H1 (cell line): ENCODE measurements around the gene HTR3E. TPM values are rescaled to one million over a fixed set of nuclear protein-coding genes. Genes with fewer than 3 reads are reported as not detected.

Experiments
- CTCF ChIA-PET: fragments of 300-600 bp; sonication (Branson Sonifier 250); formaldehyde crosslinking; loops from one replicate; lab custom pipeline; 2021; ENCODE audit not compliant: partially characterized antibody; lab: Charles Lee
- POLR2A ChIA-PET: fragments of 300-600 bp; sonication (Branson Sonifier 250); formaldehyde crosslinking; loops from one replicate; lab custom pipeline; 2021; ENCODE audit warnings: inconsistent platforms; ENCODE audit not compliant: partially characterized antibody; lab: Charles Lee
- DNase-seq, 2 experiments: peaks; one replicate each; pipeline versions ENCODE4 v3.0.0 to v3.0.0-alpha.2; 2010 to 2022; ENCODE audit warnings: low spot score in 2 of 2, low read depth in 1 of 2, mixed read lengths in 1 of 2
- FAIRE-seq: peaks from 2 replicates; lab custom pipeline; 2011; peaks lifted over from hg19 to GRCh38; lab: Jason Lieb, UNC
- H2AFZ ChIP-seq: 2 replicates; pipeline ENCODE4 v1.8.1; 2012; ENCODE audit warnings: low read length, inconsistent platforms
- H2AK5ac ChIP-seq: 2 replicates; pipeline ENCODE4 v1.6.1; 2013; ENCODE audit warnings: low read depth, low read length
- H2BK120ac ChIP-seq: replicated peaks from 2 replicates; pipeline ENCODE3; 2013; ENCODE audit warnings: low read depth, low read length, inconsistent platforms
- H2BK12ac ChIP-seq: 2 replicates; pipeline ENCODE4 v1.6.1; 2013; ENCODE audit warnings: low read depth, low read length
- H2BK15ac ChIP-seq: 2 replicates; pipeline ENCODE4 v1.6.1; 2013; ENCODE audit warnings: low read length
- H2BK20ac ChIP-seq: 2 replicates; pipeline ENCODE4 v1.6.1; 2013; ENCODE audit warnings: low read length
- H2BK5ac ChIP-seq: 2 replicates; pipeline ENCODE4 v1.6.1; 2013; ENCODE audit warnings: low read depth, low read length
- H3K14ac ChIP-seq: 2 replicates; pipeline ENCODE4 v1.6.1; 2013; ENCODE audit warnings: inconsistent platforms; ENCODE audit not compliant: insufficient read length
- H3K18ac ChIP-seq: 2 replicates; pipeline ENCODE4 v1.6.1; 2013; ENCODE audit warnings: low read length; ENCODE audit errors: extremely low read depth
- H3K23ac ChIP-seq: 2 replicates; pipeline ENCODE4 v1.6.1; 2013; ENCODE audit warnings: inconsistent platforms; ENCODE audit not compliant: insufficient read length
- H3K23me2 ChIP-seq: 2 replicates; pipeline ENCODE4 v1.6.1; 2013; ENCODE audit warnings: low read depth, low read length
- H3K27ac ChIP-seq: 2 replicates; pipeline ENCODE4 v1.6.1; 2011; ENCODE audit warnings: low read depth, low read length, inconsistent platforms
- H3K27me3 ChIP-seq, 4 experiments: replicated peaks in 1 of 4; 1 replicate in 1 of 4; 2 replicates in 3 of 4; pipeline versions ENCODE4 v1.6.1 to v1.8.1; 2011 to 2013; ENCODE audit warnings: low read length in 3 of 4, mild to moderate bottlenecking in 3 of 4, inconsistent platforms in 2 of 4, mixed read lengths in 2 of 4, moderate library complexity in 1 of 4; ENCODE audit not compliant: control insufficient read depth in 3 of 4, insufficient read depth in 3 of 4; ENCODE audit errors: extremely low read depth in 1 of 4
- H3K36me3 ChIP-seq, 4 experiments: 2 replicates each; pipeline versions ENCODE4 v1.6.1 to v1.8.1; 2011 to 2013; ENCODE audit warnings: mild to moderate bottlenecking in 4 of 4, low read length in 3 of 4, moderate library complexity in 2 of 4, control low read depth in 1 of 4, inconsistent platforms in 1 of 4; ENCODE audit not compliant: insufficient read depth in 4 of 4, control insufficient read depth in 2 of 4
- H3K4ac ChIP-seq: replicated peaks from 2 replicates; pipeline ENCODE3; 2013; ENCODE audit warnings: low read length, low read depth, mixed read lengths, inconsistent platforms; ENCODE audit not compliant: insufficient read length
- H3K4me1 ChIP-seq, 4 experiments: replicated peaks in 1 of 4; 1 replicate in 1 of 4; 2 replicates in 3 of 4; pipeline versions ENCODE4 v1.6.1 to v1.8.1; 2011 to 2013; ENCODE audit warnings: low read length in 3 of 4, inconsistent platforms in 2 of 4, mixed read lengths in 1 of 4; ENCODE audit not compliant: insufficient read depth in 4 of 4, control insufficient read depth in 3 of 4
- H3K4me2 ChIP-seq, 2 experiments: 2 replicates each; pipeline versions ENCODE4 v1.6.1 to v1.8.1; 2011 to 2013; ENCODE audit warnings: low read depth in 2 of 2, low read length in 2 of 2, control low read depth in 1 of 2, inconsistent platforms in 1 of 2, mild to moderate bottlenecking in 1 of 2; ENCODE audit not compliant: insufficient read depth in 1 of 2
- H3K4me3 ChIP-seq, 4 experiments: fragments of 200-600, 300-600 bp in 1 of 4; sonication (generic), shearing (Covaris generic), sonication (Bioruptor Twin) in 1 of 4; 2 replicates each; pipeline versions ENCODE4 v1.5.1 to v1.8.1; 2011 to 2016; ENCODE audit warnings: low read length in 4 of 4, low read depth in 3 of 4, control low read depth in 2 of 4, inconsistent platforms in 2 of 4, mild to moderate bottlenecking in 2 of 4, mixed read lengths in 1 of 4, moderate library complexity in 1 of 4; ENCODE audit not compliant: insufficient read depth in 2 of 4; ENCODE audit errors: extremely low read depth in 1 of 4
- H3K56ac ChIP-seq: replicated peaks from 2 replicates; pipeline ENCODE3; 2013; ENCODE audit warnings: low read depth, mild to moderate bottlenecking, mixed read lengths, low read length, inconsistent platforms; ENCODE audit not compliant: insufficient read length
- H3K79me1 ChIP-seq: 2 replicates; pipeline ENCODE4 v1.6.1; 2013; ENCODE audit warnings: low read depth, low read length, control low read depth
- H3K79me2 ChIP-seq, 2 experiments: 2 replicates each; pipeline versions ENCODE4 v1.6.1 to v1.8.1; 2012 to 2013; ENCODE audit warnings: low read length in 2 of 2, mild to moderate bottlenecking in 2 of 2, inconsistent platforms in 1 of 2; ENCODE audit not compliant: insufficient read depth in 2 of 2, control insufficient read depth in 1 of 2
- H3K9ac ChIP-seq, 4 experiments: replicated peaks in 1 of 4; 1 replicate in 1 of 4; 2 replicates in 3 of 4; pipeline versions ENCODE4 v1.6.1 to v1.8.1; 2011 to 2013; ENCODE audit warnings: low read depth in 3 of 4, low read length in 3 of 4, control low read depth in 2 of 4, mild to moderate bottlenecking in 2 of 4, moderate library complexity in 2 of 4, inconsistent platforms in 1 of 4; ENCODE audit errors: extremely low read depth in 1 of 4
- H3K9me3 ChIP-seq, 2 experiments: 2 replicates each; pipeline versions ENCODE4 v1.6.1 to v1.8.1; 2012 to 2013; ENCODE audit warnings: mild to moderate bottlenecking in 2 of 2, moderate library complexity in 2 of 2, control low read depth in 1 of 2, inconsistent platforms in 1 of 2, low read depth in 1 of 2, low read length in 1 of 2, mixed read lengths in 1 of 2; ENCODE audit not compliant: insufficient read depth in 2 of 2
- H4K20me1 ChIP-seq, 2 experiments: replicated peaks in 1 of 2; 2 replicates each; pipeline versions ENCODE3 to v1.8.1; 2011 to 2013; ENCODE audit warnings: inconsistent platforms in 2 of 2, low read length in 2 of 2, mild to moderate bottlenecking in 1 of 2; ENCODE audit not compliant: insufficient read depth in 2 of 2, control insufficient read depth in 1 of 2
- H4K5ac ChIP-seq: 2 replicates; pipeline ENCODE4 v1.6.1; 2013; ENCODE audit warnings: low read length, low read depth, mixed read lengths, inconsistent platforms; ENCODE audit not compliant: insufficient read length
- H4K8ac ChIP-seq: 2 replicates; pipeline ENCODE4 v1.8.0; 2013; ENCODE audit warnings: mild to moderate bottlenecking, moderate library complexity, low read length, inconsistent platforms; ENCODE audit not compliant: insufficient read depth; ENCODE audit errors: extremely low read depth
- H4K91ac ChIP-seq: replicated peaks from 2 replicates; pipeline ENCODE3; 2013; ENCODE audit warnings: low read length, mixed read lengths, inconsistent platforms; ENCODE audit not compliant: insufficient read length
- ASH2L ChIP-seq: fragments of 200-600, 300-600 bp; sonication (generic); IDR thresholded peaks from one replicate; pipeline ENCODE4 v1.7.1; 2017; ENCODE audit warnings: low read length
- BACH1 ChIP-seq: IDR thresholded peaks from 2 replicates; pipeline ENCODE4 v1.6.1; 2012; ENCODE audit warnings: low read length, improper control_type of control experiment
- BRCA1 ChIP-seq: IDR thresholded peaks from 2 replicates; pipeline ENCODE4 v1.6.1; 2012; ENCODE audit warnings: low read depth, low read length, improper control_type of control experiment
- EP300 ChIP-seq, 2 experiments: IDR thresholded peaks; 1 replicate in 1 of 2; 2 replicates in 1 of 2; pipeline ENCODE4 v1.6.1; 2011 to 2012; ENCODE audit warnings: low read depth in 2 of 2, low read length in 2 of 2, mild to moderate bottlenecking in 2 of 2, borderline replicate concordance in 1 of 2, inconsistent platforms in 1 of 2, moderate library complexity in 1 of 2
- EZH2 ChIP-seq: fragments of 200-600 bp; sonication (generic); IDR thresholded peaks from 2 replicates; pipeline ENCODE4 v1.7.1; 2012; ENCODE audit warnings: low read depth, mild to moderate bottlenecking, moderate library complexity, low read length, inconsistent platforms; ENCODE audit not compliant: severe bottlenecking
- KDM4A ChIP-seq: IDR thresholded peaks from one replicate; pipeline ENCODE4 v1.7.1; 2012; ENCODE audit warnings: low read depth, mild to moderate bottlenecking, moderate library complexity, low read length, inconsistent platforms; ENCODE audit not compliant: severe bottlenecking
- POU5F1 ChIP-seq: IDR thresholded peaks from 2 replicates; pipeline ENCODE4 v1.6.1; 2011; ENCODE audit warnings: low read depth, mild to moderate bottlenecking, low read length, moderate library complexity
- SAP30 ChIP-seq: fragments of 300-600 bp; sonication (generic); IDR thresholded peaks from 2 replicates; pipeline ENCODE4 v1.7.1; 2012; ENCODE audit warnings: low read length, moderate library complexity, mild to moderate bottlenecking, inconsistent platforms; ENCODE audit not compliant: insufficient read depth, insufficient replicate concordance
- SIN3A ChIP-seq, 2 experiments: IDR thresholded peaks in 1 of 2; conservative IDR thresholded peaks in 1 of 2; 2 replicates each; pipeline ENCODE4 v1.6.1; 2011 to 2012; ENCODE audit warnings: low read length in 2 of 2, improper control_type of control experiment in 1 of 2, low read depth in 1 of 2, mild to moderate bottlenecking in 1 of 2
- SP2 ChIP-seq: IDR thresholded peaks from 2 replicates; pipeline ENCODE4 v1.6.1; 2012; ENCODE audit warnings: mild to moderate bottlenecking, low read length, inconsistent platforms
- TAF1 ChIP-seq: IDR thresholded peaks from 2 replicates; pipeline ENCODE4 v1.6.1; 2011; ENCODE audit warnings: mild to moderate bottlenecking, low read depth, low read length
- TCF12 ChIP-seq: IDR thresholded peaks from 2 replicates; pipeline ENCODE4 v1.6.1; 2011; ENCODE audit warnings: low read depth, mild to moderate bottlenecking, low read length
- TEAD4 ChIP-seq: IDR thresholded peaks from 2 replicates; pipeline ENCODE4 v1.6.1; 2012; ENCODE audit warnings: low read depth, low read length, inconsistent platforms, mixed read lengths
- WGBS, 2 experiments: shearing (Covaris generic) in 1 of 2; methylation state at CpG; one replicate each; pipeline versions ENCODE4 v1.1.6 to v1.1.7; 2013 to 2015; ENCODE audit warnings: low lambda C conversion rate in 2 of 2, mixed read lengths in 2 of 2, inconsistent platforms in 1 of 2, low coverage in 1 of 2, missing lambda C conversion rate in 1 of 2; ENCODE audit not compliant: insufficient replicate concordance in 2 of 2, insufficient coverage in 1 of 2, insufficient read length in 1 of 2; ENCODE audit errors: extremely low coverage in 1 of 2, missing lambda C conversion rate in 1 of 2; 5-methylcytosine and 5-hydroxymethylcytosine counted together
- polyA plus RNA-seq, 7 experiments: library from polyadenylated mRNA; depleted of rRNA in 3 of 7; stranded (reverse) in 5 of 7; unstranded in 2 of 7; fragments of >200 nt in 5 of 7; fragments of 200-250 nt in 2 of 7; gene quantifications; 1 replicate in 5 of 7; 2 replicates in 1 of 7; 4 replicates in 1 of 7; pipeline versions ENCODE4 v1.2.1 to v1.2.3, GENCODE V29; 2011 to 2013; ENCODE audit warnings: missing spikeins in 2 of 7, mixed read lengths in 2 of 7
- total RNA-seq: library from RNA; stranded (reverse); fragmentation: NEBNext Ultra II Directional; extraction: Animal tissue kit (Norgen Biotek cat#: 25700); gene quantifications from 2 replicates; pipeline ENCODE4 v1.2.1, GENCODE V29; 2021

Gene HTR3E
- total and polyA plus RNA-seq, 2 of the 8 experiments (the other 6 are each of a cell fraction or from before 2014, with no cell fraction given) = not detected

DNA sequence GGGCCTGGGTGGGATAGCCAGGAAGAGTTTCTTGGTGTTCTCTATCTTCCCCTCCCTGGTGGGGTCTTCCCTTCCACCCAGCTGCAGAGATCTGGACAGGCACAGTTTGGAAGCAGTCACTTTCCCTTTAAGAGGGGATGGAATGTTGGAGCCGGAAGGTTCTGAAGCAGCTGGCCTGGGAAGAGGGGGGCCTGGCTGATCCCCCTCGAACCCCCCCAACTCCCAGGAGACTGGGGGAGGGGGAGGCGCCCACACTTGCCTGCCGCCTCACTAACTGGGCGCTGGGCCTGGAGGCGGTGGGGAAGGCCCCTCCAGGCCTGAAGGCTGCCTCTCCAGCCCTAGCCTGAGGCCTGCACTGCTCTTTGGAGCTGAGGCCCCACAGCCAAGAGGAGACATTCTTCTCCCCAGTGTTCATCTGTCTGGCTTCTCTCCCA, 59.7 kb downstream of the HTR3E start:
- Histone ChIP-seq H3K4me3 (peak overlapping the region; percentile 93 to 99 (median 98)), H2BK5ac (peak overlapping the region; percentile 82), H4K91ac (peak overlapping the region; percentile 46), H3K79me1 (peaks cover 16% of the 10 kb centered on the region), H4K20me1 (peaks cover 0 to 4% of the 10 kb centered on the region in 2 experiments), H3K4me2 (peak overlapping the region; percentile 96 to 98), H3K36me3 (no peaks in the 10 kb centered on the region), H2BK15ac (peak overlapping the region; percentile 81; the same call in 1 of the 2 replicates), H3K14ac (no peak overlapping the region), H2BK20ac (no peak overlapping the region), H3K4ac (no peak overlapping the region), H3K27ac (0 out of 2 replicates have a peak overlapping the region, but pooled peaks have one; percentile 26), H2AK5ac (no peak overlapping the region), H4K5ac (peak overlapping the region; percentile 1), H2BK120ac (no peak overlapping the region), H3K23me2 (peaks cover 16% of the 10 kb centered on the region), H3K4me1 (peaks cover 2 to 9% (median 5%) of the 10 kb centered on the region in 4 experiments; a peak in 6 of 7 replicates), H2AFZ (no peak overlapping the region), H2BK12ac (peak overlapping the region; percentile 62; the same call in 1 of the 2 replicates), H3K23ac (no peak overlapping the region), H3K18ac (peak overlapping the region; percentile 17; the same call in 1 of the 2 replicates), H3K79me2 (peaks cover 21 to 37% of the 10 kb centered on the region in 2 experiments), H3K9me3 (no peaks in the 10 kb centered on the region), H3K56ac (no peak overlapping the region), H3K27me3 (no peaks in the 10 kb centered on the region), H4K8ac (no peak overlapping the region), H3K9ac (peak overlapping the region; percentile 43 to 90 (median 68))
- DNase-seq (peak in 1 of 2 experiments; percentile 65), FAIRE-seq (no peak)
- ChIA-PET CTCF (interaction anchor here (1.0 to 2.2 kb wide), 9 partner anchors 8 to 93 kb away, joined by 3 to 7 read pairs (median 4); partner anchors contain the start of gene EEF1AKMT4), POLR2A (interaction anchor here (0.6 to 3.3 kb wide), 12 partner anchors 11 to 128 kb away, joined by 3 to 26 read pairs (median 4); partner anchors contain the start of genes ABCF3 and EIF2B5)
- 0% methylated on average over 5 of the region's 6 CpGs; no CpG with 5 or more reads in 1 of the 2 experiments for WGBS, 2 experiments
- TF ChIP-seq TCF12 (0 out of 2 replicates have a peak, but pooled peaks have one; percentile 10), SIN3A (conservative IDR thresholded peaks at IDR 0.05 in 1 of 2, IDR thresholded peaks at IDR 0.05 in 1 of 2; ENCODE audit: low read depth in 1 of 2, low read length in 2 of 2) (peak; percentile 4 to 57; a peak in 1 of 4 replicates), BRCA1 (no peak), EP300 (IDR thresholded peaks at IDR 0.05; ENCODE audit: borderline replicate concordance in 1 of 2, low read depth in 2 of 2, low read length in 2 of 2) (no peak), SAP30 (no peak), ASH2L (no peak), EZH2 (no peak), TAF1 (0 out of 2 replicates have a peak, but pooled peaks have one; percentile 29), SP2 (no peak), POU5F1 (no peak), KDM4A (no peak), TEAD4 (peak; percentile 53; the same call in 1 of the 2 replicates), BACH1 (no peak)
